A549 (cell line): ENCODE results near the gene STYXL1. TPM values are rescaled to one million over a fixed set of nuclear protein-coding genes. Genes with fewer than 3 reads are reported as not detected.
A peak's percentile ranks its signal among the peaks of the same experiment; 100 is the strongest.

Source experiments
- ATAC-seq, 2 experiments: fragments of 200-7000 bp in 1 of 2; fragments of >200 bp in 1 of 2; cut with Nextera tagmentation in 1 of 2; cut with Tn5 transposase in 1 of 2; 3 replicates each; pipeline versions ENCODE4 v1.8.0 to v1.9.1; 2018 to 2020; ENCODE audit warnings: mild to moderate bottlenecking in 1 of 2, moderate library complexity in 1 of 2
- CTCF ChIA-PET: fragments of 300-600 bp; sonication (Branson Sonifier 250); formaldehyde crosslinking; extraction: SDS; loops from one replicate; lab custom pipeline; 2021; ENCODE audit warnings: antibody characterized with exemption, inconsistent platforms; lab: Yijun Ruan, JAX
- POLR2A ChIA-PET: fragments of 350-600 bp; formaldehyde crosslinking; extraction: SDS; loops from one replicate; lab custom pipeline; 2021; ENCODE audit warnings: antibody characterized with exemption, inconsistent platforms; lab: Yijun Ruan, JAX
- DNase-seq, 2 experiments: peaks; one replicate each; pipeline versions ENCODE4 v3.0.0 to v3.0.0-alpha.2; 2011 to 2016; ENCODE audit warnings: low read depth in 1 of 2, low spot score in 1 of 2
- FAIRE-seq: peaks from 2 replicates; lab custom pipeline; 2011; peaks lifted over from hg19 to GRCh38; lab: Jason Lieb, UNC
- H3K27ac ChIP-seq, 2 experiments: fragments of >200 bp; sonication (Bioruptor Twin); formaldehyde crosslinking; 3 replicates each; pipeline ENCODE4 v1.5.1; 2016 to 2017
- H3K4me1 ChIP-seq: fragments of >200 bp; sonication (Bioruptor Twin); formaldehyde crosslinking; 3 replicates; pipeline ENCODE4 v1.6.1; 2016
- H3K4me2 ChIP-seq: fragments of >200 bp; sonication (Bioruptor Twin); formaldehyde crosslinking; 3 replicates; pipeline ENCODE4 v1.6.1; 2016
- H3K4me3 ChIP-seq: fragments of >200 bp; sonication (Bioruptor Twin); formaldehyde crosslinking; 3 replicates; pipeline ENCODE4 v1.5.1; 2016
- H3K9me3 ChIP-seq: fragments of >200 bp; sonication (Bioruptor Twin); formaldehyde crosslinking; 3 replicates; pipeline ENCODE4 v1.6.1; 2016
- BHLHE40 ChIP-seq: IDR thresholded peaks from 2 replicates; pipeline ENCODE4 v1.6.1; 2012; ENCODE audit warnings: low read depth, low read length, inconsistent platforms
- CBX8 ChIP-seq: fragments of 200-600 bp; sonication (generic); IDR thresholded peaks from 2 replicates; pipeline ENCODE4 v1.6.1; 2016
- CEBPB ChIP-seq, 2 experiments: fragments of >200 bp in 1 of 2; sonication (Bioruptor Twin) in 1 of 2; formaldehyde crosslinking in 1 of 2; IDR thresholded peaks; 2 replicates each; pipeline ENCODE4 v1.6.1; 2012 to 2016
- CHD2 ChIP-seq: fragments of 150-350 bp; IDR thresholded peaks from 2 replicates; pipeline ENCODE4 v1.6.1; 2014; ENCODE audit warnings: low read length; ENCODE audit not compliant: partially characterized antibody
- CHD4 ChIP-seq: fragments of 200-600 bp; sonication (generic); IDR thresholded peaks from 2 replicates; pipeline ENCODE4 v1.6.1; 2016; ENCODE audit warnings: antibody characterized with exemption, mild to moderate bottlenecking, borderline replicate concordance
- ESRRA ChIP-seq: fragments of 150-350 bp; IDR thresholded peaks from 2 replicates; pipeline ENCODE4 v1.6.1; 2014; ENCODE audit warnings: mild to moderate bottlenecking, low read length, borderline replicate concordance
- FOXS1 ChIP-seq: fragments of 250-450 bp; sonication (Bioruptor Pico); IDR thresholded peaks from 2 replicates; pipeline ENCODE4 v1.5.0; 2020; ENCODE audit warnings: mild to moderate bottlenecking, moderate library complexity
- HOXA7 ChIP-seq: fragments of 250-450 bp; sonication (Bioruptor Pico); IDR thresholded peaks from 2 replicates; pipeline ENCODE4 v1.5.0; 2020; ENCODE audit warnings: mild to moderate bottlenecking, moderate library complexity
- HOXB13 ChIP-seq: fragments of 250-450 bp; sonication (Bioruptor Pico); IDR thresholded peaks from 2 replicates; pipeline ENCODE4 v1.5.0; 2020; ENCODE audit warnings: low read depth, mild to moderate bottlenecking, moderate library complexity
- HOXB5 ChIP-seq: fragments of 250-450 bp; sonication (Bioruptor Pico); IDR thresholded peaks from 2 replicates; pipeline ENCODE4 v1.5.0; 2020; ENCODE audit warnings: mild to moderate bottlenecking, moderate library complexity
- JUNB ChIP-seq: fragments of >200 bp; sonication (Bioruptor Twin); formaldehyde crosslinking; IDR thresholded peaks from 2 replicates; pipeline ENCODE4 v1.6.1; 2016
- MAFK ChIP-seq: fragments of 450-650 bp; IDR thresholded peaks from 2 replicates; pipeline ENCODE4 v1.6.1; 2014; ENCODE audit not compliant: partially characterized antibody
- MAZ ChIP-seq: fragments of 150-350 bp; IDR thresholded peaks from 2 replicates; pipeline ENCODE4 v1.6.1; 2014; ENCODE audit warnings: antibody characterized with exemption, low read depth, low read length, borderline replicate concordance
- NR3C1 ChIP-seq: fragments of >200 bp; sonication (Bioruptor Twin); formaldehyde crosslinking; IDR thresholded peaks from 3 replicates; pipeline ENCODE4 v1.6.1; 2017
- PHF8 ChIP-seq: fragments of 200-600 bp; sonication (generic); IDR thresholded peaks from 2 replicates; pipeline ENCODE4 v1.6.1; 2016; ENCODE audit warnings: low read depth, mild to moderate bottlenecking, antibody characterized with exemption, moderate library complexity, borderline replicate concordance
- POLR2AphosphoS2 ChIP-seq: conservative IDR thresholded peaks from 2 replicates; pipeline ENCODE4 v1.6.1; 2012; ENCODE audit warnings: low read length, improper control_type of control experiment, inconsistent platforms
- RAD21 ChIP-seq, 2 experiments: fragments of >200 bp in 1 of 2; sonication (Bioruptor Twin) in 1 of 2; formaldehyde crosslinking in 1 of 2; IDR thresholded peaks in 1 of 2; conservative IDR thresholded peaks in 1 of 2; 2 replicates in 1 of 2; 3 replicates in 1 of 2; pipeline ENCODE4 v1.6.1; 2012 to 2018; ENCODE audit warnings: inconsistent platforms in 1 of 2
- TFCP2L1 ChIP-seq: fragments of 250-450 bp; sonication (Bioruptor Pico); IDR thresholded peaks from 2 replicates; pipeline ENCODE4 v1.5.0; 2021; ENCODE audit warnings: mild to moderate bottlenecking
- TP53 ChIP-seq: fragments of 250-450 bp; sonication (Bioruptor Pico); IDR thresholded peaks from 2 replicates; pipeline ENCODE4 v1.5.0; 2021; ENCODE audit warnings: mild to moderate bottlenecking, moderate library complexity
- ZNF302 ChIP-seq: fragments of 250-450 bp; sonication (Bioruptor Pico); IDR thresholded peaks from 2 replicates; pipeline ENCODE4 v1.9.0; 2021; ENCODE audit warnings: inconsistent platforms, mild to moderate bottlenecking, moderate library complexity
- WGBS: methylation state at CpG from one replicate; pipeline ENCODE4 v1.1.6; 2017; ENCODE audit errors: missing lambda C conversion rate; 5-methylcytosine and 5-hydroxymethylcytosine counted together
- polyA plus RNA-seq, 4 experiments: library from polyadenylated mRNA; depleted of rRNA in 3 of 4; stranded (reverse); fragments of >200 nt; fragmentation: RNase III in 1 of 4; extraction: RNeasy Plus Mini Kit Qiagen cat#74134 plus additional on column Dnase treatment in 1 of 4; gene quantifications; 2 replicates in 3 of 4; 3 replicates in 1 of 4; pipeline ENCODE4 v1.2.3, GENCODE V29; 2011 to 2017
- TF ChIP-seq, protein P1 (sequence below): IDR thresholded peaks from 2 replicates; pipeline ENCODE4 v1.6.1; 2012; ENCODE audit warnings: low read depth, borderline replicate concordance
- TF ChIP-seq, protein P2 (sequence below): fragments of 200-600 bp; sonication (generic); IDR thresholded peaks from 2 replicates; pipeline ENCODE4 v1.6.1; 2016; ENCODE audit warnings: antibody characterized with exemption, mild to moderate bottlenecking, moderate library complexity
- TF ChIP-seq, protein P3 (sequence below): fragments of >200 bp; sonication (Bioruptor Twin); formaldehyde crosslinking; IDR thresholded peaks from 3 replicates; pipeline ENCODE4 v1.5.1; 2016
- TF ChIP-seq, protein P4 (sequence below): IDR thresholded peaks from 2 replicates; pipeline ENCODE4 v1.6.1; 2012
- TF ChIP-seq, protein P5 (sequence below): fragments of 150-350 bp; IDR thresholded peaks from 2 replicates; pipeline ENCODE4 v1.6.1; 2014; ENCODE audit warnings: low read depth, mild to moderate bottlenecking, low read length
- TF ChIP-seq, protein P6 (sequence below): fragments of >200 bp; sonication (Bioruptor Twin); formaldehyde crosslinking; IDR thresholded peaks from 2 replicates; pipeline ENCODE4 v1.6.1; 2016

STYXL1 gene
- polyA plus RNA-seq, 2 of the 4 experiments (the other 2 are of a cell fraction) = 36.0 to 76.8 TPM

DNA sequence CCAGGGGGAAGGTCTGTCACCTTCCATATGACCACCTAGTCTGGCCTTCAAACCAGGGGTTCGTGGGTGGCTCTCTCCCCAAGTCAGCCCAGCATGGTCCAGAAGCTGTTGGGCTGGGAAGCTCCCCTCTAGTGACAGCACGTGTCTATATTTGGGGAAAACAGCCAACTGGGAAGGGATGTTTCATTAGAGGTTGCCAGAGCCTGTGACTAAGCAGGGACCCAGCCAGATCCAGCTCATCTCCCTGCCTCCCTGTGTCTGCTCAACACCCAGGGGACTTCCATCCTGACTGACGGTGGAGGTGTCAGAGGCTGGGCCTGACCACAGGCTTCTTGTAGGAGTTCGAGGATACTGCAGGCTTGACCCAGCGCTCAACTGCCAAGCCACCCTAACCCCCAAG lies 10.5 kb downstream of the STYXL1 start:
- no peak overlapping the region for H3K4me3 ChIP-seq
- CTCF ChIA-PET = interaction anchor here (0.7 to 3.1 kb wide), 4 partner anchors 8 to 92 kb away, joined by 3 to 18 read pairs (median 4); no protein-coding TSS in a partner anchor
- no peak overlapping the region for H3K27ac ChIP-seq
- DNase-seq = peak in 1 of 2 experiments; percentile 17
- peaks cover 7% of the 10 kb centered on the region; the same call in 2 of the 3 replicates for H3K4me1 ChIP-seq
- WGBS = 100% methylated on average over 1 of the region's 5 CpGs
- H3K9me3 ChIP-seq = no peaks in the 10 kb centered on the region
- POLR2A ChIA-PET = interaction anchor here (1.6 kb wide), 1 partner anchor 11 kb away, joined by 7 read pairs; the partner anchor contains the start of genes MDH2 and STYXL1
- FAIRE-seq = no peak
- peak; percentile 20 to 58; a peak in 3 of 6 replicates for ATAC-seq
- H3K4me2 ChIP-seq = no peak overlapping the region
- TF ChIP-seq HOXA7 (CRISPR knock-in tag) (no peak), MAZ (no peak), PHF8 (no peak), BHLHE40 (no peak), RAD21 (conservative IDR thresholded peaks at IDR 0.05 in 1 of 2, IDR thresholded peaks at IDR 0.05 in 1 of 2) (no peak), CEBPB (IDR thresholded peaks at IDR 0.05) (no peak), POLR2AphosphoS2 (no peak), MAFK (no peak), ESRRA (no peak), CHD4 (no peak), HOXB13 (CRISPR knock-in tag) (no peak), CBX8 (no peak), NR3C1 (no peak)
- TF ChIP-seq, protein P1, sequence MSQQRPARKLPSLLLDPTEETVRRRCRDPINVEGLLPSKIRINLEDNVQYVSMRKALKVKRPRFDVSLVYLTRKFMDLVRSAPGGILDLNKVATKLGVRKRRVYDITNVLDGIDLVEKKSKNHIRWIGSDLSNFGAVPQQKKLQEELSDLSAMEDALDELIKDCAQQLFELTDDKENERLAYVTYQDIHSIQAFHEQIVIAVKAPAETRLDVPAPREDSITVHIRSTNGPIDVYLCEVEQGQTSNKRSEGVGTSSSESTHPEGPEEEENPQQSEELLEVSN = no peak
- TF ChIP-seq, protein P2, sequence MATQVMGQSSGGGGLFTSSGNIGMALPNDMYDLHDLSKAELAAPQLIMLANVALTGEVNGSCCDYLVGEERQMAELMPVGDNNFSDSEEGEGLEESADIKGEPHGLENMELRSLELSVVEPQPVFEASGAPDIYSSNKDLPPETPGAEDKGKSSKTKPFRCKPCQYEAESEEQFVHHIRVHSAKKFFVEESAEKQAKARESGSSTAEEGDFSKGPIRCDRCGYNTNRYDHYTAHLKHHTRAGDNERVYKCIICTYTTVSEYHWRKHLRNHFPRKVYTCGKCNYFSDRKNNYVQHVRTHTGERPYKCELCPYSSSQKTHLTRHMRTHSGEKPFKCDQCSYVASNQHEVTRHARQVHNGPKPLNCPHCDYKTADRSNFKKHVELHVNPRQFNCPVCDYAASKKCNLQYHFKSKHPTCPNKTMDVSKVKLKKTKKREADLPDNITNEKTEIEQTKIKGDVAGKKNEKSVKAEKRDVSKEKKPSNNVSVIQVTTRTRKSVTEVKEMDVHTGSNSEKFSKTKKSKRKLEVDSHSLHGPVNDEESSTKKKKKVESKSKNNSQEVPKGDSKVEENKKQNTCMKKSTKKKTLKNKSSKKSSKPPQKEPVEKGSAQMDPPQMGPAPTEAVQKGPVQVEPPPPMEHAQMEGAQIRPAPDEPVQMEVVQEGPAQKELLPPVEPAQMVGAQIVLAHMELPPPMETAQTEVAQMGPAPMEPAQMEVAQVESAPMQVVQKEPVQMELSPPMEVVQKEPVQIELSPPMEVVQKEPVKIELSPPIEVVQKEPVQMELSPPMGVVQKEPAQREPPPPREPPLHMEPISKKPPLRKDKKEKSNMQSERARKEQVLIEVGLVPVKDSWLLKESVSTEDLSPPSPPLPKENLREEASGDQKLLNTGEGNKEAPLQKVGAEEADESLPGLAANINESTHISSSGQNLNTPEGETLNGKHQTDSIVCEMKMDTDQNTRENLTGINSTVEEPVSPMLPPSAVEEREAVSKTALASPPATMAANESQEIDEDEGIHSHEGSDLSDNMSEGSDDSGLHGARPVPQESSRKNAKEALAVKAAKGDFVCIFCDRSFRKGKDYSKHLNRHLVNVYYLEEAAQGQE = no peak
- TF ChIP-seq, protein P3, sequence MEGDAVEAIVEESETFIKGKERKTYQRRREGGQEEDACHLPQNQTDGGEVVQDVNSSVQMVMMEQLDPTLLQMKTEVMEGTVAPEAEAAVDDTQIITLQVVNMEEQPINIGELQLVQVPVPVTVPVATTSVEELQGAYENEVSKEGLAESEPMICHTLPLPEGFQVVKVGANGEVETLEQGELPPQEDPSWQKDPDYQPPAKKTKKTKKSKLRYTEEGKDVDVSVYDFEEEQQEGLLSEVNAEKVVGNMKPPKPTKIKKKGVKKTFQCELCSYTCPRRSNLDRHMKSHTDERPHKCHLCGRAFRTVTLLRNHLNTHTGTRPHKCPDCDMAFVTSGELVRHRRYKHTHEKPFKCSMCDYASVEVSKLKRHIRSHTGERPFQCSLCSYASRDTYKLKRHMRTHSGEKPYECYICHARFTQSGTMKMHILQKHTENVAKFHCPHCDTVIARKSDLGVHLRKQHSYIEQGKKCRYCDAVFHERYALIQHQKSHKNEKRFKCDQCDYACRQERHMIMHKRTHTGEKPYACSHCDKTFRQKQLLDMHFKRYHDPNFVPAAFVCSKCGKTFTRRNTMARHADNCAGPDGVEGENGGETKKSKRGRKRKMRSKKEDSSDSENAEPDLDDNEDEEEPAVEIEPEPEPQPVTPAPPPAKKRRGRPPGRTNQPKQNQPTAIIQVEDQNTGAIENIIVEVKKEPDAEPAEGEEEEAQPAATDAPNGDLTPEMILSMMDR = no peak
- TF ChIP-seq, protein P4, sequence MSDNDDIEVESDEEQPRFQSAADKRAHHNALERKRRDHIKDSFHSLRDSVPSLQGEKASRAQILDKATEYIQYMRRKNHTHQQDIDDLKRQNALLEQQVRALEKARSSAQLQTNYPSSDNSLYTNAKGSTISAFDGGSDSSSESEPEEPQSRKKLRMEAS = no peak
- TF ChIP-seq, protein P5, sequence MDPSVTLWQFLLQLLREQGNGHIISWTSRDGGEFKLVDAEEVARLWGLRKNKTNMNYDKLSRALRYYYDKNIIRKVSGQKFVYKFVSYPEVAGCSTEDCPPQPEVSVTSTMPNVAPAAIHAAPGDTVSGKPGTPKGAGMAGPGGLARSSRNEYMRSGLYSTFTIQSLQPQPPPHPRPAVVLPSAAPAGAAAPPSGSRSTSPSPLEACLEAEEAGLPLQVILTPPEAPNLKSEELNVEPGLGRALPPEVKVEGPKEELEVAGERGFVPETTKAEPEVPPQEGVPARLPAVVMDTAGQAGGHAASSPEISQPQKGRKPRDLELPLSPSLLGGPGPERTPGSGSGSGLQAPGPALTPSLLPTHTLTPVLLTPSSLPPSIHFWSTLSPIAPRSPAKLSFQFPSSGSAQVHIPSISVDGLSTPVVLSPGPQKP = no peak

DNA sequence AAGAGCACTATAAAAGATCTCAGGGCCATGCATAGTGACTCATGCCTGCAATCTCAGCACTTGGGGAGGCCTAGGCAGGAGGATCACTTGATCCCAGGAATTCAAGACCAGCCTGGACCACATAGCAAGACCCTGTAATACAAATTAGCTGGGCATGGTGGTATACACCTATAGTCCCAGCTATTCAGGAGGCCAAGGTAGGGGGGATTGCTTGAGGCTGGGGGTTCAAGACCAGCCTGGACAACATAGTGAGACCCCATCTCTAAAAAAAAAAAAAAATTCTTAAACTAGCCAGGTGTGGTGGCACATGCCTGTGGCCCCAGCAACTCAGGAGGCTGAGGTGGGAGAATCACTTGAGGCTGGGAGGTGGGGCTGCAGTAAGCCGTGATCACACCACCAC lies 15.8 kb downstream of the STYXL1 start:
- Histone ChIP-seq H3K4me1 (no peaks in the 10 kb centered on the region), H3K9me3 (no peaks in the 10 kb centered on the region), H3K4me3 (no peak overlapping the region), H3K4me2 (no peak overlapping the region), H3K27ac (no peak overlapping the region)
- FAIRE-seq (no peak), ATAC-seq (no peak), DNase-seq (no peak)
- ChIA-PET CTCF (interaction anchor here (0.6 to 2.3 kb wide), 2 partner anchors 11 to 77 kb away, joined by 3 to 7 read pairs; no protein-coding TSS in a partner anchor), POLR2A (no interaction called here)
- WGBS = 100% methylated on average over 1 of the region's 1 CpG
- TF ChIP-seq TFCP2L1 (no peak), JUNB (no peak), ZNF302 (CRISPR knock-in tag) (no peak), MAZ (no peak), CHD2 (no peak), TP53 (CRISPR knock-in tag) (no peak), FOXS1 (CRISPR knock-in tag) (no peak), MAFK (no peak), POLR2AphosphoS2 (no peak), HOXB5 (CRISPR knock-in tag) (no peak)
- TF ChIP-seq, protein P3 = no peak
- TF ChIP-seq, protein P6, sequence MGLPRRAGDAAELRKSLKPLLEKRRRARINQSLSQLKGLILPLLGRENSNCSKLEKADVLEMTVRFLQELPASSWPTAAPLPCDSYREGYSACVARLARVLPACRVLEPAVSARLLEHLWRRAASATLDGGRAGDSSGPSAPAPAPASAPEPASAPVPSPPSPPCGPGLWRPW = no peak
